Measurements from ENCODE around the gene HHAT. TPM values are rescaled to one million over a fixed set of nuclear protein-coding genes. Genes with fewer than 3 reads are reported as not detected.

HHAT gene
- total and polyA plus RNA-seq, 2 of the 4 experiments (the other 2 are of a cell fraction): 1.7 to 2.5 TPM

DNA sequence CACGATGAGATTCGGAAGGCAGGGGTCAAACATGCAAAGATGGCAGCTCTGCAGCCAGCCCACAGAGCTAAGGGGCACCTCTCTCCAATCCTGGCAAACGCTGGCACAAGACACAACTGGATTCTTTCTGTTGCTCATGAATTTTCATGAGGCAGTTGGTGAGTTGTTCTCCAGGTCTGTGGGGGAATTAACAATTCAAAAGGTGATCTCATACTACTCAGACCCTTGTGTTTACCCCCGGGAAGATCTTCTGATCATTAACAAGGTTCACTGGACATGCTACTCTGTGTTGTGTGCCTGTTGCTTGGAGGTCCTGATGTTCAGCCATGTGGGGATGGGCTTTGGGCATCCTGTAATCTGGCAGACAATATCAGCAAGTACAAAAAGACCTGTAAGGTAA, 128.9 kb downstream of the HHAT start:
- H3K23ac ChIP-seq (ENCODE audit: low read depth, low read length): no peak overlapping the region
- H4K8ac ChIP-seq (ENCODE audit: low read depth in 2 of 2, low read length in 2 of 2): no peak overlapping the region
- H3K4me2 ChIP-seq (ENCODE audit: low read depth, low read length): no peak overlapping the region
- H2BK5ac ChIP-seq (ENCODE audit: low read depth, low read length, poor library complexity, severe bottlenecking): no peak overlapping the region
- no peaks in the 10 kb centered on the region for H3K79me1 ChIP-seq (ENCODE audit: low read depth in 1 of 2, low read length in 2 of 2)
- no peak overlapping the region for H3K14ac ChIP-seq (replicated peaks; ENCODE audit: low read depth, low read length)
- WGBS, 2 experiments (ENCODE audit: extremely low coverage in 2 of 2, insufficient read length in 1 of 2): no CpG with 5 or more reads among the region's 4 CpGs
- no peak for DNase-seq
- H3K27ac ChIP-seq (ENCODE audit: insufficient read depth, low read length): no peak overlapping the region
- H3K9me1 ChIP-seq (ENCODE audit: insufficient read depth, low read length): no peaks in the 10 kb centered on the region
- H2BK20ac ChIP-seq (ENCODE audit: low read depth, low read length): no peak overlapping the region
- POLR2A ChIA-PET (ENCODE audit: unreplicated experiment): no interaction called here
- H3K9me3 ChIP-seq (ENCODE audit: control insufficient read depth, insufficient read depth, low read length): no peaks in the 10 kb centered on the region
- H2BK120ac ChIP-seq (ENCODE audit: low read depth, low read length): no peak overlapping the region
- dilution Hi-C loops (cut with HindIII; ENCODE audit: low sequenced_read_pairs, unreplicated experiment) (no loop called here), in situ Hi-C loops (cut with MboI; ENCODE audit: low sequenced_read_pairs) (loop anchor here (10.0 kb wide), 1 partner anchor 117 kb away; no protein-coding TSS in a partner anchor), intact Hi-C loops (cut with micrococcal nuclease) (no loop called here)
- peaks cover 2% of the 10 kb centered on the region; the same call in 1 of the 2 replicates for H3K27me3 ChIP-seq (ENCODE audit: control insufficient read depth, insufficient read depth, low read length)
- no peak overlapping the region for H4K5ac ChIP-seq (ENCODE audit: low read depth, low read length)
- no peak overlapping the region for H4K91ac ChIP-seq (ENCODE audit: insufficient read depth, low read depth, low read length)
- no peak overlapping the region for H3K4ac ChIP-seq (ENCODE audit: low read depth, low read length)
- no peak overlapping the region for H2AK9ac ChIP-seq (replicated peaks; ENCODE audit: low read depth, low read length, poor library complexity)
- no peak overlapping the region for H2BK15ac ChIP-seq (ENCODE audit: low read depth, low read length)
- CTCF ChIA-PET: no interaction called here
- H3K4me3 ChIP-seq (ENCODE audit: insufficient read depth, low read depth, low read length): no peak overlapping the region
- no peak overlapping the region for H3K56ac ChIP-seq (ENCODE audit: extremely low read depth, insufficient read depth, low read length)
- ATAC-seq (ENCODE audit: low read depth): no peak
- H3K4me1 ChIP-seq (ENCODE audit: control insufficient read depth, insufficient read depth, low read length): no peaks in the 10 kb centered on the region
- no peak overlapping the region for H3K9ac ChIP-seq (ENCODE audit: low read depth, low read length)
- H2AFZ ChIP-seq (replicated peaks; ENCODE audit: low read length, poor library complexity): no peak overlapping the region
- H3K36me3 ChIP-seq (ENCODE audit: control insufficient read depth, insufficient read depth, low read length): no peaks in the 10 kb centered on the region
- H2AK5ac ChIP-seq (ENCODE audit: low read depth, low read length): no peak overlapping the region
- TF ChIP-seq FOS (IDR thresholded peaks at IDR 0.05; ENCODE audit: low read depth, low read length) (no peak), CEBPB (IDR thresholded peaks at IDR 0.05; ENCODE audit: low read depth, low read length) (no peak), BHLHE40 (IDR thresholded peaks at IDR 0.05; ENCODE audit: low read depth, low read length) (no peak), MAFK (IDR thresholded peaks at IDR 0.05; ENCODE audit: low read depth, low read length) (no peak), POLR2A (IDR thresholded peaks at IDR 0.05; ENCODE audit: low read depth, low read length) (no peak), RFX5 (IDR thresholded peaks at IDR 0.05; ENCODE audit: low read depth, low read length) (no peak), MAZ (IDR thresholded peaks at IDR 0.05; ENCODE audit: borderline replicate concordance, low read depth, low read length) (no peak), SMC3 (IDR thresholded peaks at IDR 0.05; ENCODE audit: low read depth, low read length) (no peak), MXI1 (IDR thresholded peaks at IDR 0.05; ENCODE audit: borderline replicate concordance, low read depth, low read length) (no peak)
- TF ChIP-seq, protein P1, sequence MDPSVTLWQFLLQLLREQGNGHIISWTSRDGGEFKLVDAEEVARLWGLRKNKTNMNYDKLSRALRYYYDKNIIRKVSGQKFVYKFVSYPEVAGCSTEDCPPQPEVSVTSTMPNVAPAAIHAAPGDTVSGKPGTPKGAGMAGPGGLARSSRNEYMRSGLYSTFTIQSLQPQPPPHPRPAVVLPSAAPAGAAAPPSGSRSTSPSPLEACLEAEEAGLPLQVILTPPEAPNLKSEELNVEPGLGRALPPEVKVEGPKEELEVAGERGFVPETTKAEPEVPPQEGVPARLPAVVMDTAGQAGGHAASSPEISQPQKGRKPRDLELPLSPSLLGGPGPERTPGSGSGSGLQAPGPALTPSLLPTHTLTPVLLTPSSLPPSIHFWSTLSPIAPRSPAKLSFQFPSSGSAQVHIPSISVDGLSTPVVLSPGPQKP (IDR thresholded peaks at IDR 0.05; ENCODE audit: borderline replicate concordance, low read depth, low read length): no peak
- TF ChIP-seq, protein P2, sequence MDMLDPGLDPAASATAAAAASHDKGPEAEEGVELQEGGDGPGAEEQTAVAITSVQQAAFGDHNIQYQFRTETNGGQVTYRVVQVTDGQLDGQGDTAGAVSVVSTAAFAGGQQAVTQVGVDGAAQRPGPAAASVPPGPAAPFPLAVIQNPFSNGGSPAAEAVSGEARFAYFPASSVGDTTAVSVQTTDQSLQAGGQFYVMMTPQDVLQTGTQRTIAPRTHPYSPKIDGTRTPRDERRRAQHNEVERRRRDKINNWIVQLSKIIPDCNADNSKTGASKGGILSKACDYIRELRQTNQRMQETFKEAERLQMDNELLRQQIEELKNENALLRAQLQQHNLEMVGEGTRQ (IDR thresholded peaks at IDR 0.05; ENCODE audit: low read depth, low read length): no peak
- TF ChIP-seq, protein P3, sequence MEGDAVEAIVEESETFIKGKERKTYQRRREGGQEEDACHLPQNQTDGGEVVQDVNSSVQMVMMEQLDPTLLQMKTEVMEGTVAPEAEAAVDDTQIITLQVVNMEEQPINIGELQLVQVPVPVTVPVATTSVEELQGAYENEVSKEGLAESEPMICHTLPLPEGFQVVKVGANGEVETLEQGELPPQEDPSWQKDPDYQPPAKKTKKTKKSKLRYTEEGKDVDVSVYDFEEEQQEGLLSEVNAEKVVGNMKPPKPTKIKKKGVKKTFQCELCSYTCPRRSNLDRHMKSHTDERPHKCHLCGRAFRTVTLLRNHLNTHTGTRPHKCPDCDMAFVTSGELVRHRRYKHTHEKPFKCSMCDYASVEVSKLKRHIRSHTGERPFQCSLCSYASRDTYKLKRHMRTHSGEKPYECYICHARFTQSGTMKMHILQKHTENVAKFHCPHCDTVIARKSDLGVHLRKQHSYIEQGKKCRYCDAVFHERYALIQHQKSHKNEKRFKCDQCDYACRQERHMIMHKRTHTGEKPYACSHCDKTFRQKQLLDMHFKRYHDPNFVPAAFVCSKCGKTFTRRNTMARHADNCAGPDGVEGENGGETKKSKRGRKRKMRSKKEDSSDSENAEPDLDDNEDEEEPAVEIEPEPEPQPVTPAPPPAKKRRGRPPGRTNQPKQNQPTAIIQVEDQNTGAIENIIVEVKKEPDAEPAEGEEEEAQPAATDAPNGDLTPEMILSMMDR (conservative IDR thresholded peaks at IDR 0.05; ENCODE audit: low read depth, low read length): no peak
- no TSS peak for BruUV-seq (replicated peaks)
- H3K18ac ChIP-seq (ENCODE audit: low read depth, low read length): no peak overlapping the region
- no peaks in the 10 kb centered on the region for H4K20me1 ChIP-seq (ENCODE audit: insufficient read depth, low read length)
